HepG2 (cell line): ENCODE measurements around the gene OLFM1. TPM values are rescaled to one million over a fixed set of nuclear protein-coding genes. Genes with fewer than 3 reads are reported as not detected.

Experiments used
- CC2D1A ChIP-seq: sonication (generic); formaldehyde crosslinking; IDR thresholded peaks from 2 replicates; pipeline ENCODE4 v1.8.1; 2023; ENCODE audit warnings: mild to moderate bottlenecking, missing genetic modification reagents
- HNF1A ChIP-seq, 2 experiments: sonication (generic) in 1 of 2; formaldehyde crosslinking in 1 of 2; IDR thresholded peaks; 2 replicates each; pipeline versions ENCODE4 v1.4.0 to v1.6.1; 2016 to 2020; ENCODE audit warnings: borderline replicate concordance in 1 of 2, low read depth in 1 of 2, mild to moderate bottlenecking in 1 of 2, missing genetic modification reagents in 1 of 2
- IKZF5 ChIP-seq: IDR thresholded peaks from 2 replicates; pipeline ENCODE4 v1.6.1; 2018; ENCODE audit warnings: missing genetic modification reagents, mild to moderate bottlenecking, missing compliant biosample characterization
- MED1 ChIP-seq: sonication (generic); formaldehyde crosslinking; IDR thresholded peaks from 2 replicates; pipeline ENCODE4 v1.4.0; 2020; ENCODE audit warnings: missing genetic modification reagents
- MED8 ChIP-seq: sonication (generic); formaldehyde crosslinking; IDR thresholded peaks from 2 replicates; pipeline ENCODE4 v1.8.1; 2023; ENCODE audit warnings: mild to moderate bottlenecking, missing genetic modification reagents; ENCODE audit not compliant: insufficient replicate concordance
- MIXL1 ChIP-seq: IDR thresholded peaks from 2 replicates; pipeline ENCODE4 v1.6.1; 2016
- NCOA2 ChIP-seq: sonication (generic); formaldehyde crosslinking; IDR thresholded peaks from 2 replicates; pipeline ENCODE4 v1.8.0; 2022; ENCODE audit warnings: inconsistent platforms
- POLR2AphosphoS2 ChIP-seq: IDR thresholded peaks from 2 replicates; pipeline ENCODE4 v1.6.1; 2011; ENCODE audit warnings: low read depth, low read length, improper control_type of control experiment
- PPARG ChIP-seq: conservative IDR thresholded peaks from 2 replicates; pipeline ENCODE4 v1.6.1; 2016; ENCODE audit warnings: missing biosample characterization, missing genetic modification reagents
- RXRA ChIP-seq: sonication (generic); formaldehyde crosslinking; IDR thresholded peaks from 2 replicates; pipeline ENCODE4 v1.5.1; 2020; ENCODE audit warnings: missing genetic modification reagents
- WIZ ChIP-seq: sonication (generic); formaldehyde crosslinking; IDR thresholded peaks from 2 replicates; pipeline ENCODE4 v1.5.1; 2020; ENCODE audit warnings: mild to moderate bottlenecking, missing genetic modification reagents
- ZNF263 ChIP-seq: sonication (generic); formaldehyde crosslinking; IDR thresholded peaks from 2 replicates; pipeline ENCODE4 v1.4.0; 2020; ENCODE audit warnings: missing genetic modification reagents
- ZNF318 ChIP-seq: sonication (generic); formaldehyde crosslinking; IDR thresholded peaks from 2 replicates; pipeline ENCODE4 v1.4.0; 2020; ENCODE audit warnings: mild to moderate bottlenecking, missing genetic modification reagents
- ZNF709 ChIP-seq: sonication (generic); formaldehyde crosslinking; IDR thresholded peaks from 2 replicates; pipeline ENCODE4 v1.5.0; 2020; ENCODE audit warnings: mild to moderate bottlenecking, missing genetic modification reagents
- ZNF749 ChIP-seq: sonication (generic); formaldehyde crosslinking; IDR thresholded peaks from 2 replicates; pipeline ENCODE4 v1.8.0; 2022; ENCODE audit warnings: mild to moderate bottlenecking, missing genetic modification reagents, moderate library complexity, borderline replicate concordance
- polyA plus RNA-seq, 8 experiments: library from polyadenylated mRNA; depleted of rRNA in 3 of 8; stranded (reverse) in 7 of 8; unstranded in 1 of 8; fragments of >200 nt; fragmentation: Illumina TruSeq in 4 of 8; extraction: Trizol in 4 of 8; gene quantifications; 2 replicates each; pipeline versions ENCODE4 v1.2.1 to v1.2.3, GENCODE V29; 2011 to 2016; ENCODE audit warnings: low read depth in 4 of 8, missing spikeins in 1 of 8, mixed read lengths in 1 of 8; ENCODE audit not compliant: insufficient read depth in 1 of 8
- total RNA-seq, 5 experiments: library from RNA; depleted of rRNA; stranded (reverse); fragments of >200 nt; fragmentation: Illumina TruSeq; extraction: Trizol; gene quantifications; 2 replicates each; pipeline ENCODE4 v1.2.3, GENCODE V29; 2016; ENCODE audit warnings: low read depth in 1 of 5

The OLFM1 gene
- total and polyA plus RNA-seq, 2 of the 13 experiments (the other 11 are each of a cell fraction or from before 2014, with no cell fraction given) = not detected

GRCh38 chr9:135156525-135157510 lies 69.3 kb downstream of the OLFM1 start (continued):
- TF ChIP-seq ZNF318 (CRISPR knock-in tag) (no peak), POLR2AphosphoS2 (no peak), PPARG (no peak), ZNF749 (CRISPR knock-in tag) (0 out of 2 replicates have a peak, but pooled peaks have one; percentile 49), MED8 (CRISPR knock-in tag) (no peak), RXRA (CRISPR knock-in tag) (no peak), NCOA2 (peak; percentile 41; the same call in 1 of the 2 replicates), WIZ (CRISPR knock-in tag) (no peak; the same call in 1 of the 2 replicates), CC2D1A (CRISPR knock-in tag) (no peak), HNF1A (IDR thresholded peaks at IDR 0.05; ENCODE audit: low read depth) (no peak), HNF1A (CRISPR knock-in tag; IDR thresholded peaks at IDR 0.05; ENCODE audit: borderline replicate concordance) (no peak), ZNF709 (CRISPR knock-in tag) (no peak), IKZF5 (peak; percentile 52; the same call in 1 of the 2 replicates), ZNF263 (CRISPR knock-in tag) (0 out of 2 replicates have a peak, but pooled peaks have one; percentile 25), MIXL1 (CRISPR knock-in tag) (no peak), MED1 (CRISPR knock-in tag) (peak; percentile 19; the same call in 1 of the 2 replicates)
